Gastrocnemius medialis (tissue), 4 donors: ENCODE results near the gene WDFY4.

Source experiments
- POLR2A ChIP-seq, 2 donors: fragments of 450-650 bp; IDR thresholded peaks; one replicate each; pipeline ENCODE4 v1.6.1; 2017; ENCODE audit warnings: antibody characterized with exemption in 2 of 2, mild to moderate bottlenecking in 2 of 2, moderate library complexity in 2 of 2
- TF ChIP-seq, protein P1 (sequence below), 5 experiments: fragments of 450-650 bp in 3 of 5; fragments of 200-600 bp in 2 of 5; sonication (generic) in 2 of 5; IDR thresholded peaks in 4 of 5; conservative IDR thresholded peaks in 1 of 5; 1 replicate in 4 of 5; 2 replicates in 1 of 5; pipeline ENCODE4 v1.5.1; 2016 to 2019; ENCODE audit warnings: antibody characterized with exemption in 5 of 5, mild to moderate bottlenecking in 3 of 5, moderate library complexity in 3 of 5

DNA sequence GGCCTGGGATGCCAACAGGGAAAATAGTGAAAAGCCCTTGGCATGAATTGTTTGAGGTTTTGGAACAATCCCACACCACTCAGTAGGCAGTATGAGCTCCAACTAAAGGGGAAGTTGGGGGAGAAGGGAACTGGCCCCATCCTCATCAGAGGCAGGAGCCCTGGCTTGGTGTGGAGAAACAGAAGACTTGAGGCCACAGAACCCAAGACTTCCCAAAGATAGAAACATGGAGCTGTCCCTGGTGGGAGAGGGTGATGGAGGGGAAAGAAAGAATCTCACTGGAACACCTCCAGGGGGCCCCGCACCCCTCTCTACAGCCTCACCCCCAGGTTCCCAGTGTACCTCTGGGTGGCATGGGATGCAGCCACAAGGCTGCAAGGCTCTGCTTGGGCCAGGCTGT is 345.0 kb downstream of the WDFY4 start:
- TF ChIP-seq, protein P1, sequence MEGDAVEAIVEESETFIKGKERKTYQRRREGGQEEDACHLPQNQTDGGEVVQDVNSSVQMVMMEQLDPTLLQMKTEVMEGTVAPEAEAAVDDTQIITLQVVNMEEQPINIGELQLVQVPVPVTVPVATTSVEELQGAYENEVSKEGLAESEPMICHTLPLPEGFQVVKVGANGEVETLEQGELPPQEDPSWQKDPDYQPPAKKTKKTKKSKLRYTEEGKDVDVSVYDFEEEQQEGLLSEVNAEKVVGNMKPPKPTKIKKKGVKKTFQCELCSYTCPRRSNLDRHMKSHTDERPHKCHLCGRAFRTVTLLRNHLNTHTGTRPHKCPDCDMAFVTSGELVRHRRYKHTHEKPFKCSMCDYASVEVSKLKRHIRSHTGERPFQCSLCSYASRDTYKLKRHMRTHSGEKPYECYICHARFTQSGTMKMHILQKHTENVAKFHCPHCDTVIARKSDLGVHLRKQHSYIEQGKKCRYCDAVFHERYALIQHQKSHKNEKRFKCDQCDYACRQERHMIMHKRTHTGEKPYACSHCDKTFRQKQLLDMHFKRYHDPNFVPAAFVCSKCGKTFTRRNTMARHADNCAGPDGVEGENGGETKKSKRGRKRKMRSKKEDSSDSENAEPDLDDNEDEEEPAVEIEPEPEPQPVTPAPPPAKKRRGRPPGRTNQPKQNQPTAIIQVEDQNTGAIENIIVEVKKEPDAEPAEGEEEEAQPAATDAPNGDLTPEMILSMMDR (IDR thresholded peaks at IDR 0.05 in 4 of 5, conservative IDR thresholded peaks at IDR 0.05 in 1 of 5): no peak
- no peak for TF ChIP-seq POLR2A (IDR thresholded peaks at IDR 0.05)
